Breast epithelium (tissue), 3 donors: ENCODE data around the gene GJA10.

ENCODE experiments used
- POLR2A ChIP-seq: fragments of 450-650 bp; IDR thresholded peaks from one replicate; pipeline ENCODE4 v1.6.1; 2016; ENCODE audit warnings: antibody characterized with exemption, mild to moderate bottlenecking, moderate library complexity
- POLR2AphosphoS5 ChIP-seq, 3 donors: sonication (generic); formaldehyde crosslinking; IDR thresholded peaks; one replicate each; pipeline ENCODE4 v1.6.1; 2017; ENCODE audit warnings: antibody characterized with exemption in 3 of 3
- TF ChIP-seq, protein P1 (sequence below), 3 donors: fragments of 450-650 bp; IDR thresholded peaks; one replicate each; pipeline ENCODE4 v1.5.1; 2016 to 2017; ENCODE audit warnings: antibody characterized with exemption in 3 of 3, mild to moderate bottlenecking in 3 of 3, moderate library complexity in 3 of 3

DNA sequence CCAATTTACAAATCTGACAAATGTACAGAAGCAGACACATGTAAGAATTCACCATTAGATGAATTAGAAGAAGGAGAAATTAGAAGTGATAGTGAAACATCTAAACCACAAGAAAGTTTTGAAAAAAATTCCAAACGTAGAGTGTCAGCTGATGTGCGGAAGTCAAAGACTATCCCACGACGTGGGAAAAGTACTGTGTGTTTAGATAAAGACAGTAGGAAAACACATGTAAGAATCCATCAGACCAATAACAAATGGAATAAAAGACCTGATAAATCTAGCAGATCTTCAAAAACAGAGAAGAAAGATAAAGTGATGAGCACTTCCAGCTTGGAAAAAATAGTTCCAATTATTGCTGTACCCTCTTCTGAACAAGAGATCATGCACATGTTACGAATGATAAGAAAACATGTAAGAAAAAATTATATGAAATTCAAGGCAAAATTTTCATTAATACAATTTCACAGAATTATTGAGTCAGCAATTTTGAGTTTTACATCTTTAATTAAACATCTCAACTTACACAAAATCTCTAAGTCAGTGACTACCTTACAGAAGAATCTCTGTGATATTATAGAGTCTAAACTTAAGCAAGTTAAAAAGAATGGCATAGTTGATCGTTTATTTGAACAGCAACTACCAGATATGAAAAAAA lies 28.1 kb upstream of the GJA10 start:
- TF ChIP-seq POLR2AphosphoS5 (IDR thresholded peaks at IDR 0.05) (no peak), POLR2A (no peak)
- TF ChIP-seq, protein P1, sequence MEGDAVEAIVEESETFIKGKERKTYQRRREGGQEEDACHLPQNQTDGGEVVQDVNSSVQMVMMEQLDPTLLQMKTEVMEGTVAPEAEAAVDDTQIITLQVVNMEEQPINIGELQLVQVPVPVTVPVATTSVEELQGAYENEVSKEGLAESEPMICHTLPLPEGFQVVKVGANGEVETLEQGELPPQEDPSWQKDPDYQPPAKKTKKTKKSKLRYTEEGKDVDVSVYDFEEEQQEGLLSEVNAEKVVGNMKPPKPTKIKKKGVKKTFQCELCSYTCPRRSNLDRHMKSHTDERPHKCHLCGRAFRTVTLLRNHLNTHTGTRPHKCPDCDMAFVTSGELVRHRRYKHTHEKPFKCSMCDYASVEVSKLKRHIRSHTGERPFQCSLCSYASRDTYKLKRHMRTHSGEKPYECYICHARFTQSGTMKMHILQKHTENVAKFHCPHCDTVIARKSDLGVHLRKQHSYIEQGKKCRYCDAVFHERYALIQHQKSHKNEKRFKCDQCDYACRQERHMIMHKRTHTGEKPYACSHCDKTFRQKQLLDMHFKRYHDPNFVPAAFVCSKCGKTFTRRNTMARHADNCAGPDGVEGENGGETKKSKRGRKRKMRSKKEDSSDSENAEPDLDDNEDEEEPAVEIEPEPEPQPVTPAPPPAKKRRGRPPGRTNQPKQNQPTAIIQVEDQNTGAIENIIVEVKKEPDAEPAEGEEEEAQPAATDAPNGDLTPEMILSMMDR (IDR thresholded peaks at IDR 0.05): no peak
